SK-N-SH (cell line): ENCODE data around the gene CELSR1.

ENCODE experiments used
- CTCF ChIP-seq: fragments of 200-600 bp; sonication (generic); IDR thresholded peaks from 2 replicates; pipeline ENCODE4 v1.6.1; 2017; ENCODE audit warnings: antibody characterized with exemption, mild to moderate bottlenecking, moderate library complexity
- EP300 ChIP-seq, 2 experiments: IDR thresholded peaks; 2 replicates each; pipeline versions ENCODE4 v1.4.0 to v1.6.1; 2012; ENCODE audit warnings: borderline replicate concordance in 1 of 2, low read depth in 1 of 2, low read length in 1 of 2
- EZH2phosphoT487 ChIP-seq: fragments of 200-600 bp; sonication (generic); IDR thresholded peaks from 2 replicates; pipeline ENCODE4 v1.6.1; 2017; ENCODE audit warnings: low read depth, mixed run types, mild to moderate bottlenecking, antibody characterized with exemption, moderate library complexity, borderline replicate concordance
- FOSL2 ChIP-seq: IDR thresholded peaks from 2 replicates; pipeline ENCODE4 v1.4.0; 2012; ENCODE audit warnings: low read depth, mild to moderate bottlenecking, moderate library complexity, borderline replicate concordance
- JUND ChIP-seq: IDR thresholded peaks from 2 replicates; pipeline ENCODE4 v1.4.0; 2012
- MXI1 ChIP-seq: IDR thresholded peaks from 2 replicates; pipeline ENCODE4 v1.6.1; 2012; ENCODE audit warnings: mild to moderate bottlenecking, low read depth, low read length, improper control_type of control experiment
- POLR2AphosphoS5 ChIP-seq: IDR thresholded peaks from 2 replicates; pipeline ENCODE4 v1.6.1; 2012; ENCODE audit warnings: low read depth, low read length
- RFX5 ChIP-seq: IDR thresholded peaks from 2 replicates; pipeline ENCODE4 v1.6.1; 2012; ENCODE audit warnings: mild to moderate bottlenecking, improper control_type of control experiment, low read length
- SMC3 ChIP-seq: IDR thresholded peaks from 2 replicates; pipeline ENCODE4 v1.6.1; 2012; ENCODE audit warnings: low read depth, low read length, improper control_type of control experiment
- YY1 ChIP-seq: IDR thresholded peaks from 2 replicates; pipeline ENCODE4 v1.4.0; 2012; ENCODE audit warnings: low read depth, mild to moderate bottlenecking
- TF ChIP-seq, protein P1 (sequence below): IDR thresholded peaks from 2 replicates; pipeline ENCODE4 v1.6.1; 2012; ENCODE audit warnings: mild to moderate bottlenecking, low read depth, low read length, moderate library complexity

DNA sequence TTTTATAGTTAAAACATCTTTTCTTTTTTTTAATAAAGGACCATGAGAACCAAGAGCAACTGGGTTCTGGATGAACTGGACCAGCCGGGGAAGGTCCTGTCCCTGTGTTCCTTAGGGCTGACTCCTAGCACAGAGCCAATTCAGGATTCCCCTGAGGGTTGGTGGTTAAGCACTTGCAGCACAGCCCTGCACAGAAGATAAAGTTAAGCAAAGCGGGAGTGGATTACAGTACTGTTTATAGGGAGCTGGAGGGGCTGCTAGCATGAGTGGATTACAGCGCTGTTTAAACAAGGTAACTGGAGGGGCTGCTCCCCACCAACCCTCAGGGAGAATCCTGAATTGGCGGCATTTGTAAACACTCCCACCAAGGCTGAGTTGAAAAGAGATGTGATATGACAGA is 90.6 kb downstream of the CELSR1 start:
- TF ChIP-seq EZH2phosphoT487, result no peak
- no peak for TF ChIP-seq CTCF
- TF ChIP-seq YY1, result no peak
- TF ChIP-seq, protein P1, sequence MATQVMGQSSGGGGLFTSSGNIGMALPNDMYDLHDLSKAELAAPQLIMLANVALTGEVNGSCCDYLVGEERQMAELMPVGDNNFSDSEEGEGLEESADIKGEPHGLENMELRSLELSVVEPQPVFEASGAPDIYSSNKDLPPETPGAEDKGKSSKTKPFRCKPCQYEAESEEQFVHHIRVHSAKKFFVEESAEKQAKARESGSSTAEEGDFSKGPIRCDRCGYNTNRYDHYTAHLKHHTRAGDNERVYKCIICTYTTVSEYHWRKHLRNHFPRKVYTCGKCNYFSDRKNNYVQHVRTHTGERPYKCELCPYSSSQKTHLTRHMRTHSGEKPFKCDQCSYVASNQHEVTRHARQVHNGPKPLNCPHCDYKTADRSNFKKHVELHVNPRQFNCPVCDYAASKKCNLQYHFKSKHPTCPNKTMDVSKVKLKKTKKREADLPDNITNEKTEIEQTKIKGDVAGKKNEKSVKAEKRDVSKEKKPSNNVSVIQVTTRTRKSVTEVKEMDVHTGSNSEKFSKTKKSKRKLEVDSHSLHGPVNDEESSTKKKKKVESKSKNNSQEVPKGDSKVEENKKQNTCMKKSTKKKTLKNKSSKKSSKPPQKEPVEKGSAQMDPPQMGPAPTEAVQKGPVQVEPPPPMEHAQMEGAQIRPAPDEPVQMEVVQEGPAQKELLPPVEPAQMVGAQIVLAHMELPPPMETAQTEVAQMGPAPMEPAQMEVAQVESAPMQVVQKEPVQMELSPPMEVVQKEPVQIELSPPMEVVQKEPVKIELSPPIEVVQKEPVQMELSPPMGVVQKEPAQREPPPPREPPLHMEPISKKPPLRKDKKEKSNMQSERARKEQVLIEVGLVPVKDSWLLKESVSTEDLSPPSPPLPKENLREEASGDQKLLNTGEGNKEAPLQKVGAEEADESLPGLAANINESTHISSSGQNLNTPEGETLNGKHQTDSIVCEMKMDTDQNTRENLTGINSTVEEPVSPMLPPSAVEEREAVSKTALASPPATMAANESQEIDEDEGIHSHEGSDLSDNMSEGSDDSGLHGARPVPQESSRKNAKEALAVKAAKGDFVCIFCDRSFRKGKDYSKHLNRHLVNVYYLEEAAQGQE, result no peak
- no peak for TF ChIP-seq POLR2AphosphoS5
- TF ChIP-seq RFX5, result no peak
- TF ChIP-seq SMC3, result no peak
- no peak for TF ChIP-seq EP300 (IDR thresholded peaks at IDR 0.05; ENCODE audit: borderline replicate concordance in 1 of 2, low read depth in 1 of 2, low read length in 1 of 2)
- no peak for TF ChIP-seq JUND
- TF ChIP-seq FOSL2, result no peak
- no peak for TF ChIP-seq MXI1
